HG02763 (cell line): ENCODE measurements around the gene AQP2.

Experiments
- ATAC-seq: cut with Tn5 transposase; IDR thresholded peaks from one replicate; pipeline ENCODE4 v1.9.1; 2021; ENCODE audit warnings: mild to moderate bottlenecking, moderate library complexity; ENCODE audit not compliant: unreplicated experiment

AQP2 gene

GRCh38 chr12:49939707-49940106 is 10.8 kb upstream of the AQP2 start:
- ATAC-seq = no peak

- no peak for ATAC-seq
Measured at GRCh38 chr12:49941556-49942511, 8.7 kb upstream of the AQP2 start.

- ATAC-seq = no peak
Measured at GRCh38 chr12:49942512-49942893, 8.0 kb upstream of the AQP2 start.

- ATAC-seq = no peak
Measured at GRCh38 chr12:49942921-49943624, 7.5 kb upstream of the AQP2 start.

GRCh38 chr12:49943625-49943960 is 6.9 kb upstream of the AQP2 start:
- no peak for ATAC-seq

- no peak for ATAC-seq
Measured at GRCh38 chr12:49944046-49944445, 6.5 kb upstream of the AQP2 start.

- no peak for ATAC-seq
Measured at GRCh38 chr12:49944718-49945117, 5.8 kb upstream of the AQP2 start.

- no peak for ATAC-seq
Measured at GRCh38 chr12:49945394-49946080, 5.0 kb upstream of the AQP2 start.

- no peak for ATAC-seq
Measured at GRCh38 chr12:49946086-49946485, 4.5 kb upstream of the AQP2 start.

- ATAC-seq = no peak
Measured at GRCh38 chr12:49946497-49946896, 4.0 kb upstream of the AQP2 start.

- no peak for ATAC-seq
Measured at GRCh38 chr12:49947593-49948226, 2.8 kb upstream of the AQP2 start.

GRCh38 chr12:49948866-49949845 is 1.4 kb upstream of the AQP2 start:
- no peak for ATAC-seq

- no peak for ATAC-seq
Measured at GRCh38 chr12:49949866-49950265, 671 bp upstream of the AQP2 start.

- no peak for ATAC-seq
Measured at GRCh38 chr12:49951411-49952240, 1.1 kb downstream of the AQP2 start.

GRCh38 chr12:49952391-49953055 is 2.0 kb downstream of the AQP2 start:
- ATAC-seq = no peak

GRCh38 chr12:49953151-49953550 is 2.6 kb downstream of the AQP2 start:
- ATAC-seq = no peak

GRCh38 chr12:49953961-49954846 is 3.7 kb downstream of the AQP2 start:
- no peak for ATAC-seq
